C4-2B (cell line): Measurements from ENCODE around the gene RDH13.

Experiments used
- H3K27ac ChIP-seq: fragments of 450-650 bp; 2 replicates; pipeline ENCODE4 v1.5.1; 2017
- ZFX ChIP-seq: fragments of 450-650 bp; IDR thresholded peaks from 2 replicates; pipeline ENCODE4 v1.6.1; 2017
- TF ChIP-seq, protein P1 (sequence below): fragments of 450-650 bp; conservative IDR thresholded peaks from 2 replicates; pipeline ENCODE4 v1.5.1; 2017; ENCODE audit warnings: mild to moderate bottlenecking

Gene RDH13

DNA sequence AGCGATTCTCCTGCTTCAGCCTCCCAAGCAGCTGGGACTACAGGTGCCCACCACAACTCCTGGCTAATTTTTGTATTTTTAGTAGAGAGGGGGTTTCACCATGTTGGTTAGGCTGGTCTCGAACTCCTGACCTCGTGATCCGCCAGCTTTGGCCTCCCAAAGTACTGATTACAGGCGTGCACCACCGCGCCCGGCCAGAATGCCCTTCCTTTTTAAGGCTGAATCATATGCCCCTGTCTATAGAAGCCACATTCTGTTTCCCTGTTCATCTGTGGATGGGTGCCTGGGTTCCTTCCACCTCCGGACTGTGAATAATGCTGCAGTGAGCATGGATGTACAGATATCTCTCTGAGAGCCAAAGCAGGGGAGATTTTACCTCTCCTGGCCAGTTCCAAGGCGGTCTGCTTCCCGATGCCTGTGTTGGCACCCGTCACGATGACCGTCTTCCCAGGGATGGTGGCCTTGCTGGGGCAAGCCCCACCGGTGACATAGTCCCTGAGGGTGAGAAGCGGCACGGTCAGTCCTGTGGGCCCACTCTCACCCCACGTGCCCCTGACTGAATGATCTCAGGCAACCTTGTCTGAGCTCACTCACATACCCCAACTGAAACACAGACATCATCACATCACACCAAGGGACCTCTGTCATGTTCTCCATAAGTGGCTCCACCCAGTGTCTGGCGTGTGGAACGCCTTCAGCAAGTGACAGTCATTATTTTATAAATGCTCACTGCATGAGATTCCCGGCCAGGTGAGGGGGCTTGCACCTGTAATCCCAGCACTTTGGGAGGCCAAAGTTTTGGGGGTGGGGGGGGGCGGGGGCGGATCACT, 4.0 kb downstream of the RDH13 start:
- TF ChIP-seq, protein P1, sequence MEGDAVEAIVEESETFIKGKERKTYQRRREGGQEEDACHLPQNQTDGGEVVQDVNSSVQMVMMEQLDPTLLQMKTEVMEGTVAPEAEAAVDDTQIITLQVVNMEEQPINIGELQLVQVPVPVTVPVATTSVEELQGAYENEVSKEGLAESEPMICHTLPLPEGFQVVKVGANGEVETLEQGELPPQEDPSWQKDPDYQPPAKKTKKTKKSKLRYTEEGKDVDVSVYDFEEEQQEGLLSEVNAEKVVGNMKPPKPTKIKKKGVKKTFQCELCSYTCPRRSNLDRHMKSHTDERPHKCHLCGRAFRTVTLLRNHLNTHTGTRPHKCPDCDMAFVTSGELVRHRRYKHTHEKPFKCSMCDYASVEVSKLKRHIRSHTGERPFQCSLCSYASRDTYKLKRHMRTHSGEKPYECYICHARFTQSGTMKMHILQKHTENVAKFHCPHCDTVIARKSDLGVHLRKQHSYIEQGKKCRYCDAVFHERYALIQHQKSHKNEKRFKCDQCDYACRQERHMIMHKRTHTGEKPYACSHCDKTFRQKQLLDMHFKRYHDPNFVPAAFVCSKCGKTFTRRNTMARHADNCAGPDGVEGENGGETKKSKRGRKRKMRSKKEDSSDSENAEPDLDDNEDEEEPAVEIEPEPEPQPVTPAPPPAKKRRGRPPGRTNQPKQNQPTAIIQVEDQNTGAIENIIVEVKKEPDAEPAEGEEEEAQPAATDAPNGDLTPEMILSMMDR = no peak
- no peak for TF ChIP-seq ZFX
- no peak overlapping the region for H3K27ac ChIP-seq

DNA sequence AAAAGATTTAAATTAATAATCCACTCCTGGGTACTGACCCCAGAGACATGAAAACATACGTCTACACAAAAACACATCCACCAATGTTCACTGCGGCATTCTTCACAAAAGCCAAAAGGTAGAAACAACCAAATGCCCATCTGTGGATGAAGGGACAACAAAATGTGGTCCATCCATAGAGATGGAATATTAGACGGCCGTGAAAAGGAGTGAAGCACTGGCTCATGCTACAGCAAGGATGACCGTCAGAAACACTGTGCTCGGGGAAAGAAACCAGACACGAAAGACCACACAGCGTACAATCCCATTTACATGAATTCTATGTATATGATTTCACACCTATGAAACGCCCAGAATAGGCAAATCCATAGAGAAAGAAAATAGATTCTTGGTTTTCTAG, 6.1 kb downstream of the RDH13 start:
- H3K27ac ChIP-seq = no peak overlapping the region
- TF ChIP-seq, protein P1 = no peak
- TF ChIP-seq ZFX = no peak

DNA sequence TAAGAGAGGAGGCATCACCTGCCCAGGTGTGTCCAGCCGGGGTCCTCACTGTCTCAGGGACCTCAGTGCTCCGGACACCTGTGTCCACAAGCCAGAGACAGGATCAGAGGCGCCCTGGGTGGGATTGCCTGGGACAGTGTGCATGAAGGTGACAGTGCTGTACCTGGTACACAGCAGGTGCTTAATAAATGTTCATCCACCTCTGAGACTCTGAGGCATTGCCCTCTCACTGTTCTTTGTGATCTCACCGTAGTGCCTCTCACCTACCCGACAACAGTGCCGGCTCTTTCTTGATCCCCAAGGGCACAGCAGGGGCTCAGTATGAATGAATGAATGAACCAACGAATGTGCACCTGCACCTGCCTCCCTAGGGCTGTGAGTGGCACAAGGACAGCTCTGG, 9.2 kb downstream of the RDH13 start:
- no peak overlapping the region for H3K27ac ChIP-seq
- TF ChIP-seq, protein P1 = no peak
- TF ChIP-seq ZFX = no peak

DNA sequence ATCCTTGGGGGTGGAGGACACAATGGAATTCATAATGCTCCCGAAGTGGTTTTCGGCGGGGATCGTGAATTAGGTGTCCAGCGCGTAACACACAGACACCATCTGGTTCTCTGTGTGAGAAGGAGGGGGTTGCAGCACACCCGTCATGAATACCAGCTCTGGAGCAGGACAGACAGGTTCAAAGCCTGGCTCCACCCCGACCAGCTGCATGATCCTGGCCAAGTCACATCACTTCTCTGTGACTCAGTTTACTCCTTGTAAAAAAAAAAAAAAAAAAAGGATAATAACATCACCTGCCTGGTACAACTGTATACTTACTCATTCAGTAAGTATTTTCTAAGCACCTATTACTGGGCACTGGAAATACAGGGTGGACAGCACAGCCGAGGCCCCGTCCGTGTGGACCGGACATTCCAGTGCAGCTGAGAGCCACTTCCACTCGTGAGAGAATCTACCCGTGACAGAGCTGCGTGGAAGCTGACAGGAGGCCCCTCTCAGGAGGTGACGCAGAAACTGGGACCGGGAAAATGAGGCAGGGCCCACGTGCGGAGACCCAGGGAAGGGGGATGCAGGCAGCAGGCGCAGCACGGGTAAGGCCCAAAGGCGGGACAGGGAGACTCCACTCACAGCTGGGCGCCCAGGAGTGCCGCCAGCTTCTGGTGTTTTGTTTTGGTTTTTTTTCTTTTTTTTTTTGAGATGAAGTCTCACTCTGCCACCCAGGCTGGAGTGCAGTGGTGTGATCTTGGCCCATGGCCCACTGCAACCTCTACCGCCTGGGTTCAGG, 12.0 kb downstream of the RDH13 start:
- no peak for TF ChIP-seq ZFX
- TF ChIP-seq, protein P1 = no peak
- no peak overlapping the region for H3K27ac ChIP-seq

DNA sequence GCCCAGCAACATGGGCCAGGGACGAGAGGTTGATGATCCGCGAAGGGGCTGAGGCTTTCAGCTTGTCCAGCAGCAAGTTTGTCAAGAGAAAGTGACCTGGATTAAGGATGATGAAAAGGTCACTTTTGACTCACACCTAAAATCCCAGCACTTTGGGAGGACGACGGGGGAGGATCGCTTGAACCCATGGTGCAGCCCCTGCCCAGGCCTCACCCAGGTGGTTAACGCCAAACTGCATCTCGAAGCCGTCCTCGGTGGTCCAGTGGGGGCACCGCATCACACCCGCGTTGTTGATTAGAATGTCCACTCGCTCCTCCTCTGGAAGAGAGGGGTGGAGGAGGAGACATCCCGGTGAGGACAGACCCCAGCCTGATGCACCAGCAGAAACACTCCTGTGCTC, 14.5 kb downstream of the RDH13 start:
- TF ChIP-seq ZFX = no peak
- TF ChIP-seq, protein P1 = no peak
- no peak overlapping the region for H3K27ac ChIP-seq

DNA sequence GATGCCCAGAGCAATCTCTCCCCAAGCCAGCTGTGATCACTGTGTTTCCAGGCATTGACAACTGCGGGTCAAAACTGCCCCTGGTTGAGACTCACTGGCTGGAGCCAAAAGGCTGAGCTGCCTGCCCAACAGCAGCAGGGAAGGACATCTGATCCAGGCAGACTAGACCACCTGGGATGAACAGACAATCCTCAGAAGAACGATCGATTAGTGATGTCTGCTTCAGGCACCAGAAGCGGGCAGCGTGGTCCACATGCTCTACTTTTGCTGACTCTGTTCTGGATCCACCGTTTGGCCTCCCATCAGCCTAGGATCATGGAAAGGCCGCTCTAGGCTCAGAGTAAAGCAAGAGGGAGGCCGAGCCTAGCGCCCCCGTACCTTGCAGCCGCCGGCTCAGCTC, 15.0 kb downstream of the RDH13 start:
- TF ChIP-seq, protein P1 = no peak
- TF ChIP-seq ZFX = no peak
- H3K27ac ChIP-seq = no peak overlapping the region
